Measurements from ENCODE around the gene NR1H2. TPM values are rescaled to one million over a fixed set of nuclear protein-coding genes. Genes with fewer than 3 reads are reported as not detected.

NR1H2 gene
- total RNA-seq, 1 experiment from 2014 or later: 61.1 TPM

GRCh38 chr19:50422397-50423278 lies 46.4 kb downstream of the NR1H2 start:
- no peak for DNase-seq (ENCODE audit: low read depth)

DNA sequence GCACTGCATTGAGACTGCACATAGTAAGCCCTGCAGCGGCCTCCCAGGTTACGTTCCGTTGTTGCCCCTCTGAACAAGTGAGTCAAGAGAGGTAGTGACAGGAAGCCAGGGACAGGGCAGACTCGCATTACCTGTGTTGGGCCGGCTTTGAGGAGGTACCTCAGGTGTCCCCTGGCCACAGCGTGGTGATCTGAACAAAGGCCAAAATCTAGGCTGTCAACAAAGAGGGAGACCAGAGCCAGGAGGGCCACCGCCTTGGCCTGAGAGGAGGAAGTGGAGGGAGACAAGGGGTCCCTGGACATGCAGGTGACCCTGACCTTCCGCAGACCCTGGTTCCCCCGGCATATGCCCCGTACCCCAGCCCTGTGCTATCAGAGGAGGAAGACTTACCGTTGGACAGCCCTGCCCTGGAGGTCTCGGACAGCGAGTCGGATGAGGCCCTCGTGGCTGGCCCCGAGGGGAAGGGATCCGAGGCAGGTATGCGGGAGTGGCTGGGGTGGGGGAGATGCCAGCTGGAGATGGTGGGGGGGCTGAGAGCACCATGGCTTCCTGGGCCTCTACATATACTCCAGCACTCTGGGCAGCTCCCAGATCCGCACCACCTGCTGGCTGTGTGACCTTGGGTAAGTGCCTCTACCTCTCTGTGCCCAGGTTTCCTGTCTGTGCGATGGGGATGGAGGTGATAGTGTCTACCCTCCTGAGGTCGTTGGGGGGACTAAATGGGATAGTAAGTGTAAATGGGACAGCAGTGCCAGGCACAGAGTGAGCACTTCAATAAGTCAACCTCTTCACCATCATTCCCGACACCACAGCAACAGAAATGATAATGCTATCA lies 47.2 kb downstream of the NR1H2 start:
- no peak for DNase-seq (ENCODE audit: low read depth)

DNA sequence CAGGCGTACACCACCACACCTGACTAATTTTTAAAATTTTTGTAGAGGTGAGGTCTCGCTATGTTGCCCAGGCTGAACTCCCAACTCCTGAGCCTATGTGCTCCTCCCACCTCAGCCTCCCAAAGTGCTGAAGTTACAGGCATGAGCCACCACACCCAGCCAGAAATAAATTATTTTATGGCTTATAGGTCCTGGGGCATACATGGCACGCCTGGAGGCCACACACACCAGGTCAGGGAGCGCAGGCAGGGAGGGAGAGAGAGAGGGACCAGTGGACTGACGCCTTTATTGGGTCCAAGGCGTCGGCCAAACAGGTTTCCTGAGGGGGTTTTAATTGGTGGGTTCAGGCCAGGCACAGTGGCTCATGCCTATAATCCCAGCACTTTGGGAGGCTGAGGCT lies 49.3 kb downstream of the NR1H2 start:
- DNase-seq (ENCODE audit: low read depth): no peak

DNA sequence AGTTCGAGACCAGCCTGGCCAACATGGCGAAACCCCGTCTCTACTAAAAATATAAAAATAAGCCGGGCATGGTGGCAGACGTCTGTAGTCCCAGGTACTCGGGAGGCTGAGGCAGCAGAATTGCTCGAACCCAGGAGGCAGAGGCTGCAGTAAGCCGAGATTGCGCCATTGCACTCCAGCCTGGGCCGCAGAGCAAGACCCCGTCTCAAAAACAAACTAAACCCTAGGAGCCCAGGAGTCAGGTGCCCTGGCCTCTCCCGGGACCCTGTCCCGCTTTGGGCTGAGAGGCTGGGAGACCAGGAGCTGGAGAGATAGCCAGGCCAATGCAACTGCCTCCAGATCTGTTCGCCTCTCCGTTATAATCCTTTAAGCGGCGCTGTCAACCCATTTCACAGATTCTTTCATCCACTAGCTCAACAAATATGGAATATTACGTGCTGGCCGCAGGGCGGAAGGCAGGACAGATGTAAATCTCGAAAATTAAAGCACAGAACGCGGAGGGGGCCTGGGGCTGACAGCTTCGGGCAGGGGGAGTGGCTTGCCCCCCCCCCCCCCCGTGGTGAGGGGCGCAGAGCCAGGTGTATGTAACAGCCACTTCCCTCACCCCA lies 51.2 kb downstream of the NR1H2 start:
- DNase-seq (ENCODE audit: low read depth): no peak

DNA sequence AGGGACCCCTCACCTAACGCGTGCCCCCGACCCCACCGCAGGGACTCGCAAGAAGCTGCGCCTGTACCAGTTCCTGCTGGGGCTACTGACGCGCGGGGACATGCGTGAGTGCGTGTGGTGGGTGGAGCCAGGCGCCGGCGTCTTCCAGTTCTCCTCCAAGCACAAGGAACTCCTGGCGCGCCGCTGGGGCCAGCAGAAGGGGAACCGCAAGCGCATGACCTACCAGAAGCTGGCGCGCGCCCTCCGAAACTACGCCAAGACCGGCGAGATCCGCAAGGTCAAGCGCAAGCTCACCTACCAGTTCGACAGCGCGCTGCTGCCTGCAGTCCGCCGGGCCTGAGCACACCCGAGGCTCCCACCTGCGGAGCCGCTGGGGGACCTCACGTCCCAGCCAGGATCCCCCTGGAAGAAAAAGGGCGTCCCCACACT lies 51.8 kb downstream of the NR1H2 start:
- DNase-seq (ENCODE audit: low read depth): peak; percentile 58

GRCh38 chr19:50428772-50429463 lies 52.7 kb downstream of the NR1H2 start:
- no peak for DNase-seq (ENCODE audit: low read depth)

GRCh38 chr19:50430888-50431342 lies 54.7 kb downstream of the NR1H2 start:
- DNase-seq (ENCODE audit: low read depth): no peak

DNA sequence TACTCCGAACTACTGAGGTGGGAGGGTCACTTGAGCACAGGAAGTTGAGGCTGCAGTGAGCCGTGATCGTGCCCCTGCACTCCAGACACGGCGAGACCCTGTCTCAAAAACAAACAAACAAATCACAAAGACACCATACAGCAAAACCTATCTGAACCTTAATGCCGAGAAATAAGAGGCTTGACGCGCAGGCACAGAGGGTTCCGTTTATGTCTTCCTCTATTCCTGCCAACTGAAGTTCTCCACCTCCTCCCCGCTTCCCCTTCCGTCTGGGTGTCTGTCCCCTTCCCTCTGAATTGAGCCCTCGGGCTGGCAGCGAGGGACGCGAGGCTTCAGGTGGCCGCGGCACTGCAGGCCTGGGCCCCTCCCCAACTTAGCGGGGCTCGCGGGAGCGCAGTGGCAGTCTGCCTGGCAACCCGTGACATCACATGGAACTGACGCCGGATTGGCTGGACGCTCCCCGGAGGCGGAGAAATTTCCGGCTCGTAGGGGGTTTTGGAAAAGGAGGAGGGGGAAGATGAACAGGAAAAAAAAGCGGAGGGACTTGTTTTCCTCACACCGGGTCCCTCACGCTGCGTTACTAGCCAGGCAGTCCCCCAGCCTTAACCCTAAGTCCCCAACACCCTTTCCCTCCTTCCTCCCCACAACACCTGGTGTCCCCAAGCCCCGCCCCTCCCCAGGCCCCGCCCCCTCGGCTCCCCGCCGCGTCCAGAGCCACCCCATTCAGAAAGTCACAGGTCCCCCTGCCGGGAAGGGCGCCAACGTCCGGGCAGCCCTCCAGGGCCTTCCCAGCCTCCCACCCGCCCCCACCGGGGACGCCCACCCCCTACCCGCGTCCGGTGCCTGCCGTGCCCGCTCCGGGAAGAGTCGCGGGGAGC lies 55.3 kb downstream of the NR1H2 start:
- peak; percentile 78 for DNase-seq (ENCODE audit: low read depth)

- DNase-seq (ENCODE audit: low read depth): peak; percentile 21
These were observed 56.2 kb downstream of the NR1H2 start, which contains the start of gene MYBPC2 for GRCh38 chr19:50432221-50433028. Gene MYBPC2 (plus strand): TSS chr19:50432892. CDS start chr19:50432954, 62 bp downstream.

Other genes starting within 250 kb of the NR1H2 start
- gene IZUMO2, start 213.2 kb upstream of the NR1H2 start, total RNA-seq (2014; rRNA removed; shearing (Covaris generic)): not detected in 2 replicates
- gene MYH14, start 172.8 kb upstream of the NR1H2 start, total RNA-seq (2014; rRNA removed; shearing (Covaris generic)): 7.2 and 10.3 TPM in 2 replicates
- gene KCNC3, start 47.1 kb upstream of the NR1H2 start, total RNA-seq (2014; rRNA removed; shearing (Covaris generic)): 0.06 and 0.15 TPM in 2 replicates
- gene NAPSA, start 10.8 kb upstream of the NR1H2 start, total RNA-seq (2014; rRNA removed; shearing (Covaris generic)): not detected in 2 replicates
- gene POLD1, start 7.9 kb downstream of the NR1H2 start, total RNA-seq (2014; rRNA removed; shearing (Covaris generic)): 84.5 and 99.5 TPM in 2 replicates
- gene SPIB, start 42.5 kb downstream of the NR1H2 start, total RNA-seq (2014; rRNA removed; shearing (Covaris generic)): not detected in 2 replicates
- gene MYBPC2, start 56.4 kb downstream of the NR1H2 start, total RNA-seq (2014; rRNA removed; shearing (Covaris generic)): not detected in 2 replicates
- 98.2 and 135 TPM in 2 replicates for gene EMC10, start 100.0 kb downstream of the NR1H2 start, total RNA-seq (2014; rRNA removed; shearing (Covaris generic))
- gene GARIN5A, start 100.4 kb downstream of the NR1H2 start, total RNA-seq (2014; rRNA removed; shearing (Covaris generic)): 0.46 and 0.95 TPM in 2 replicates
- gene JOSD2, start 134.7 kb downstream of the NR1H2 start, total RNA-seq (2014; rRNA removed; shearing (Covaris generic)): 17.6 and 26.2 TPM in 2 replicates
- gene ASPDH, start 137.5 kb downstream of the NR1H2 start, total RNA-seq (2014; rRNA removed; shearing (Covaris generic)): not detected in 2 replicates
- 1.8 and 5.6 TPM in 2 replicates for gene LRRC4B, start 192.0 kb downstream of the NR1H2 start, total RNA-seq (2014; rRNA removed; shearing (Covaris generic))

Measured in Daoy (cell line).